GM18511 (cell line): Measurements from ENCODE around the gene MAFF.

Experiments used
- ATAC-seq: cut with Tn5 transposase; IDR thresholded peaks from one replicate; pipeline ENCODE4 v1.9.1; 2021; ENCODE audit warnings: mild to moderate bottlenecking, moderate library complexity; ENCODE audit not compliant: unreplicated experiment

Gene MAFF

GRCh38 chr22:38246046-38246658 lies 44.4 kb downstream of the MAFF start:
- no peak for ATAC-seq

DNA sequence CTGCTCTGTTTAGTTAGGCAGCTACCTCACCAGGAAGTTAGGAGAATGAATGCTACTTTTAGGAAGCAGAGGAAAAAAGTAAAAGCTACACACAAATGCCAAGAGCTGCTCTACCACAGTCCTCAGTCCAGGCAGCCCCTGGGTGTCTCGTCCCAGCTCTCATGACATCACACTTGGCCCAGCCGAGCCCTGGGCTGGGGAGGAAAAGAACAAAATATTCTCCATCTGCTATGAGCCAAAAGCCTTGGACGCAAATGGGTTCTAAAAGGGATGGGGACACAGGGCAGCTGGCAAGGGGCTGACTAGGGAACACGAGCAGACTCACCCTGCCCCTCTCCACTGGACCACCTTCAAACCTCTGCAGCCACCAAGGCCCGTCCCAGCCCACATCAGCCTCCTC lies 44.9 kb downstream of the MAFF start:
- ATAC-seq: no peak

GRCh38 chr22:38247713-38248112 lies 45.9 kb downstream of the MAFF start:
- ATAC-seq: no peak

- ATAC-seq: no peak
Measured at GRCh38 chr22:38248280-38248679, 46.5 kb downstream of the MAFF start.

- ATAC-seq: no peak
Measured at GRCh38 chr22:38249301-38249700, 47.5 kb downstream of the MAFF start.

DNA sequence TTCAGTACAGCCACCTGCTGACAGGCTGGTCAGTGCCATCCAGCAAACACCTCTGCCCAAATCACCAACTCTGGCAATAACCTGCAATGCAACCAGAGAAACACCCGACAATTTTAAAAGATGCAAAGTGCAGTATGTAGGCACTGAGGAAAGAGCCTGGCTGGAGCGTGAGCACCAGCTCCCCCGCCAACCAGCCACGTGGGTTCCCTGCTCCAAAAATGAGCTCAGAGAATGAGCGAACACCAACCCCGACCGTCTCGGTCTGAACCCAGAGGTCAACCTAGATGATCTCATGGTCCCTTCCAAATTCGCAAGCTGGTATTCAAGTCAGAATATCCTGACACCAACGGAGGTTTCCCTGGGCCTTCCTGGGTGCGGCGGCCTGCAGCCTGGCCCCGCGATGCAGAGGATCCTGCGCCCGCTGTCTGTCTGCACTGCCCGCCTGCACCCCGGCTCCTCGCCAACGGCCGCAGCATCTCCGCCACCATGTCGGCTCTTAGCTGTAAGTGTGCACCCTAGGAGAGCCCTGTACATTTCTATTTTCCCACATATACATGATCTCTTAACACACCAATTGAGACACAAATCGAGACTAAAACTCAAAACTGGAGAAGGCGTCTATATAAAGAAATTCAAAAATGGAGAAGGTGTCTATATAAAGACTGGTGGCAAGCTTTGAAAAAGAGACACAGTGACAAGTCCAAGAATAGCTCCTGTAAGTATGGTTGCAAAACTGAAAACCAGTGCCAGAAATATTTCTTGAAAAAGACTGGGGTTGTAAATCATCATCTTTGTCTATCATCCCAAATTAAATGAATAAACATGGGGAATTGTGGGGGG lies 48.2 kb downstream of the MAFF start:
- ATAC-seq: no peak

DNA sequence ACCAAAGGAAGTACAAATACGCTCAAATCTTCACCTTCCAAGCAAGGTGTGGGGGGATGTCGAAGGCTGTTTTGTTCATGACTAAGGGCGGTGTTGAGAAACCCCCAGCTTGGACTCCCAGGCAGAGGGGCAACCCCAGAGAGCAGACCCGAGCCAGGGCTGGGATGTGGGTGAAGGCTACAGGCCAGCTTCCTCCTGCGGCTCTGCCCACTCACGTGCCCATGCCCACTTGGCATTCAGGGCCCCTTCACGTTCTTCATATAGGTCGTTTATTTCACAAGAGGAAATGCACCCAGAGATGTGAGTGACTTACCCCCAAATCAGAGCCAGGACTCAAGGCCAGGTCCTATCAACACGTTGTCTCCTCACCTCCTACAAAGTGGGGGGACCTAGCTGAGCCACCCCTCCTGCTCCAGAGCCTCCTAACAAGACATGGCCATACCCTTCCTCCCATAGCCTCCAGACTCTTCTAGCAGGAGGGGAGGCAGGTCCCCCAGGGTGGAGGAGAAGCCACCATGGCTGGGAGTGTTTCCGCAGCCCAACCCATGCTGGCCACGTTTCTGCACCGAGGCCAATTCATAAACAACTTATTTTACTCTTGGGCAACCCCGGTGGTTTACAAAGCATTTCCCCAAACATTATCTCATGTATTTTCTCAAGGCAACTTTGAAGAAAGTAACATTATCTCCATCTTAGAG lies 49.0 kb downstream of the MAFF start:
- no peak for ATAC-seq

- ATAC-seq: no peak
Measured at GRCh38 chr22:38251341-38251692, 49.5 kb downstream of the MAFF start.

DNA sequence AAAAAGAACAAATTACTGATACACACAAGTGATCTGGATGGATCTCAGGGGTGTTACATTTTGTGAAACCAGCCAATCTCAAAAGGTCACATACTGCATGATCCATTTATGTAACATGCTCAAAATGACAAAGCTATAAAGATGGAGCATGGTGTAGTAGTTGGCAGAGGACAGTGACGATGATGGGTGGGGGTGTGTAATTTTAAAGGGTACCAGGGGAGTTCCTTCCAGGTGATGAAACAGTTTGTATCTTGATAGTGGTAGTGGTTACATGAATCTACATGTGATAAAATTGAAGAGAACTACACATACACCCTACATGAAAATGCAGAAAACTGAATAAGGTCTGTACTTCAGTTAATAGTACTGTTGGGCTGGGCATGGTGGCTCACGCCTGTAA lies 53.9 kb downstream of the MAFF start:
- ATAC-seq: no peak

- no peak for ATAC-seq
Measured at GRCh38 chr22:38257181-38257580, 55.4 kb downstream of the MAFF start.

DNA sequence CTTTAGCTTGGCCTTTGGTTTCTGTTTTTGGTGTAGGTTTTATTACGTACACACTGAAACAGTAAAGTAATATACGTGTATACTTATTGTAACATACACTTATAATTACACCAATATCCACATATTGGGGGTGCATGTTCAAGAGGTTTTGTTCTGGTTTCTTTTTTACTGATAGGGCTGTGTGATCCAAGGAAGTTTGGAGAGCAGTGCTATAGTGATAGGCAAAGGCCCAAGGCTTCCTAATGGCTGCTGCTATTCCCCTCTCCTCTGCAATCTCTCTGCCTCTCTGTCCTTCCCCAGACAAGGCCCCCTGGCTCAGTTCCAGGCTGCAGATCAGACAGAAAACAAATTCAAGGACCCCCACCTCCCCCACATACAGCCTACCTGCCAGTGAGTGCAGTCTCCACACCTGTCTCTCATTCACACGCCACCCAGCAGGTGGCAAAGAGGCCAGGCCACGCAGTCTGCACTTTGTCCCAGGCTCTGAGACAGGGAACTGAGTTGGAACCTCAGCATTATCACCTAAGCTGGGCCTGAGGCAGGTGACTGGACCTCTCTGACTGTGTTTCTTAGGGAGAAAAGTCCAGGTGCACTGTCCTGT lies 56.0 kb downstream of the MAFF start:
- no peak for ATAC-seq

DNA sequence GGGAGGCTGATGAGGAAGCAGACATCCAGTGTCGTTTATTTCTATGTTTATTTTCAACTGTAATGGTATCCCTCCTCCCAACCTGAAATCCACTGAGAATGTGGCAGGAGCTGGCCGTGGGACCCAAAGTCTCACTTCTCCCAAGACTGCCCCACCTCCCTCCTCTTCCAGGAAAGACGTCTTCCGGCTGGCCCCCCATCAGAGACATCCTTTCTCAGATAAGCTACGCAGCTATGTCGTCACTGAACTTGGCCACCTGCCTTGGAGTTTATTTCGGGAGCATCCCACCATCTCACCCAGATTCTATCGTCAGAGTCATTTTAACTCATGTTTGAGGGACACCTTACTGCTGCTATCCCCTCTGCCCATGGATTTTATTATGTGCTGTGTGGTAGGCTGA lies 57.1 kb downstream of the MAFF start:
- no peak for ATAC-seq

DNA sequence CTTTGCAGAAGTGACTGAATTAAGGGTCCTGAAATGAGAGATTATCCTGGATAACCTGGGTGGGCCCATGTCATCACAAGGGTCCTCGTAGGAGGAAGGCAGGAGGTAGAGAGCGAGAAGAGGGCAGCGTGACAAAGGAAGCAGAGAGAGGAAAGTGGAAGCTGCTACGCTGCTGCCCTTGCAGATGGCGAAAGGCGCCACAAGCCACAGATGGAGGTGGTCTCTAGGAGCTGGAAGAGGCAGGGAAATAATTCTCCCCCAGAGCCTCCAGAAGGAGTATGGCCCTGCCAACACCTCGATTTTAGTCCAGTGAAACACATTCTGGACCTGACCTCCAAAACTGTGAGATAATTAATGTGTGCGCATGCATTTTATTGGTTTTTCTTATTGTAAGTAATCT lies 57.6 kb downstream of the MAFF start:
- no peak for ATAC-seq

DNA sequence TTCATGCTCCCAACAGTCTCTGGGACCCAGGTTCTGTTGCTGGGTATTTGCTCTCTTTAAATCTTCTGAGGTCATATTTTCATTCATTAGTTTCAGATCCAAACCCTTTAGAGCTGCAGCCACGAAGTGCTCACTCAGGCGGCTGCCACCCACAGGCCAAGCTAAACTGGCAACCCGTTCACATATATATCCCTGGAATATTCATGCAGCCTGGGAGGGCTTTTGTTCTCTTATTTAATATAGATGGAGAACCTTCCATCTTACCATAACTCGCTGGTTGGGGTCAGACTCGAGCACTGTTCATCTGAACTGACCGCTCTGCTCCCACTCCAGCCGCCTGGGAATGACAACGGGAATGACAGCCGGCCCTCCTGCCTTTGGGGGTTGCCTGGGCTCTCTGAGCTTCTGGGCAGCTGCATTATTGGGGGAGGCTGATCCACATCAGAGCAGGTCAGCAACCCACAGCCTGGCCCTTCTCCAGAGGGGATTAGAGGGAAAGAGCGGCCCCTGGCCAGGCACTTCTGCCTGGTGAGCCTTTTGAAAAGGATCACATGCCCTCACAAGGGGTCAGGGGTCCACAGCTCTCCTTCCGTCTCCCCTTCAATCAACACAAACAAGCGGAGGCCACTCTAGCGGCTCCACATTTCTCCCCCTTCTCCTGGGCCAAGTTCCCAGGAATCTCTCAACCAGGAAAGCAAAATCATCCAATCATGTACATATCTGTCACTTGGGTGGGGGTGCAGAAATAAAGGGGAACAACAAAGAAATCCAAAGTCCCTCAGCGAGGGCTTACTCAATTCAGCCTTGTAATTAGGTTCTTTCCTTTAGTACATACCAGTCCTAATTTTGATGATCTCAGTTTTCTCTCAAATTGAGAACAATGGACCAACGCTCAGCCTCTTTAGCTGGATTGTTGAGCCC lies 59.2 kb downstream of the MAFF start:
- ATAC-seq: no peak

DNA sequence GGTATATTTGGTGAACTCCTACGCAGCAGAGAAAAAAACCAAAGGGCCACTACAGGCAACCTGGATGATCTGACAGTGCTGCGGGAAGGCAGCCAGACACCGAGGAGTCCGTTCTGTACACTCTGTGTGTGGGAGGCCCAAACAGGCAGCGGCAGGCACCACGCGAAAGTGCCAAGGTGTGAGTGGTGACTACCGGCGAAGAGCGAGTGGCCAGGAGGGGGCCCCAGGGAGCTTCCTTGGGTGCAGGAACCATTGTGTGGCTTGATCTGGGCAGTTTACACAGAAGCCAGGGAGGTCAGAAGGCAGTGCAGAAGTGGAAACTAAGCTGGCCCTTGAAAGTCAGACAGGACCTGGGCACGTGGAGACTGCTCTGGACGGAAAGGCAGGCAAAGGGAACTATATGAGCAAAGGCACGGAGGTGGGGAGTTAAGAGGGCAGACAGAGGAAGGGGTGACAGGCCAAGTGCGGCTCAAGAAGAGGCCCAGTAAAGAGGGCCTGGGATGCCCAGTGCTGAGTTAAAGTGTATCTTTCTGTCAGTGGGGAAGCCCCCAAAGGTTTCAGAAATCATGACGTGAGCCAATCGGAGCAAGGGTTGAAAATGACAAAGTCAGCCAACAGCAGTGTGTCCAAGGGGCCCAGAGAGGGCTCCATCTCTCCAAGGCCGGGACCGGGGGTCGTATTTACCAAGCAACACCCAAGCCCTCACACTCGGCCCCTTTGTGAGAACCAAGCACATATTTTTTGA lies 60.4 kb downstream of the MAFF start:
- no peak for ATAC-seq

DNA sequence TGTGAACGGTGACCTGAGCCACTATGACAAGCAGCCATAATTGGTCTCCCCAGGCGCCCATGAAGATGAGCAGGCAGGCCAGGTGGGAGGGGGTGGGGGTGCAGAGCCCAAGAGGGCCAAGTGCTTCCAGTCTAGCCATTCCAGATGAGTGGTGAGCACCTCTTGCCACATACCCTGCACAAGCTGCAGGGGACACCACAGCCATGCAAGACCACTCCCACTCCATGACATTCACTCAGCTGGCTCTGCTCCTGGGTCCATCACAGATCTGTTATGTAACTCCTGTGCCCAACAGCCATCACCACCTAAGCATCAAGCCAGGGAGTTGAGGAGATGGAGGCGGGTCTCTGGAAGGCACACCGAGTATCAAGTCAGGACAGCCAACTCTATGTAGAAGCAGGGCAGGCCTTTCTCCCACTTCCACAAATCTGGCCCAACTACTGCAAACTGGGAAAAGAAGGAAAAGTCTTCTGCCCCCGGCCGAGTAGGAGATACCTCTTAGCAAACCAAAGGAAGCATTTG lies 62.6 kb downstream of the MAFF start:
- ATAC-seq: no peak
